PFSK-1 (cell line): Measurements from ENCODE around the gene MTCL3.

Source experiments
- SIN3A ChIP-seq: IDR thresholded peaks from 2 replicates; pipeline ENCODE4 v1.6.1; 2012; ENCODE audit warnings: mild to moderate bottlenecking, low read length, moderate library complexity, borderline replicate concordance; ENCODE audit not compliant: insufficient read depth
- TAF1 ChIP-seq: IDR thresholded peaks from 2 replicates; pipeline ENCODE4 v1.6.1; 2012; ENCODE audit warnings: low read length, control low read depth, borderline replicate concordance; ENCODE audit not compliant: insufficient read depth

- TF ChIP-seq TAF1 (no peak), SIN3A (no peak)
These were observed 62.7 kb downstream of the MTCL3 start for GRCh38 chr6:127456465-127456864.
